ENCODE data around the gene NUAK2. TPM values are rescaled to one million over a fixed set of nuclear protein-coding genes. Genes with fewer than 3 reads are reported as not detected.

The NUAK2 gene
- total RNA-seq, 3 donors from 2014 or later (not counting 1 experiment from before 2014, with no cell fraction given) = 17.3 to 21.7 (median 21.5) TPM

GRCh38 chr1:205301842-205302588 lies 19.5 kb downstream of the NUAK2 start:
- H3K9me3 ChIP-seq (ENCODE audit: control insufficient read depth, insufficient read depth, low read length) = no peaks in the 10 kb centered on the region
- ATAC-seq = no peak
- no peak overlapping the region for H3K27ac ChIP-seq (ENCODE audit: low read length)
- H3K4me3 ChIP-seq (ENCODE audit: low read length) = no peak overlapping the region
- peaks cover 13% of the 10 kb centered on the region for H3K36me3 Mint-ChIP-seq
- H3K27ac Mint-ChIP-seq = no peak overlapping the region
- no peaks in the 10 kb centered on the region for H3K9me3 Mint-ChIP-seq
- peaks cover 15 to 30% of the 10 kb centered on the region in 2 donors for H3K4me1 Mint-ChIP-seq
- H3K27me3 Mint-ChIP-seq (ENCODE audit: low read depth in 2 of 2) = no peaks in the 10 kb centered on the region
- TF ChIP-seq CTCF (IDR thresholded peaks at IDR 0.05) = no peak
- peaks cover 59% of the 10 kb centered on the region for H3K36me3 ChIP-seq (ENCODE audit: control insufficient read depth, insufficient read depth, low read length)
- intact Hi-C loops (cut with micrococcal nuclease) = no loop called here
- 91% methylated on average over 5 of the region's 6 CpGs for WGBS (ENCODE audit: insufficient coverage)
- no peaks in the 10 kb centered on the region for H3K27me3 ChIP-seq (ENCODE audit: control insufficient read depth, insufficient read depth, low read length)
- H3K4me1 ChIP-seq (ENCODE audit: control insufficient read depth, insufficient read depth, low read length) = peaks cover 15% of the 10 kb centered on the region
- no peak for DNase-seq
- H3K4me3 Mint-ChIP-seq = no peak overlapping the region

GRCh38 chr1:205301205-205301821 lies 20.2 kb downstream of the NUAK2 start:
- Mint-ChIP-seq H3K27ac (peak overlapping the region in 1 of 2 donors; percentile 62), H3K27me3 (ENCODE audit: low read depth in 2 of 2) (no peaks in the 10 kb centered on the region), H3K36me3 (peaks cover 13% of the 10 kb centered on the region), H3K4me1 (peaks cover 19 to 33% of the 10 kb centered on the region in 2 donors), H3K4me3 (no peak overlapping the region), H3K9me3 (no peaks in the 10 kb centered on the region)
- Histone ChIP-seq H3K4me3 (ENCODE audit: low read length) (no peak overlapping the region), H3K4me1 (ENCODE audit: control insufficient read depth, insufficient read depth, low read length) (peaks cover 21% of the 10 kb centered on the region), H3K27me3 (ENCODE audit: control insufficient read depth, insufficient read depth, low read length) (no peaks in the 10 kb centered on the region), H3K27ac (ENCODE audit: low read length) (no peak overlapping the region), H3K9me3 (ENCODE audit: control insufficient read depth, insufficient read depth, low read length) (no peaks in the 10 kb centered on the region), H3K36me3 (ENCODE audit: control insufficient read depth, insufficient read depth, low read length) (peaks cover 52% of the 10 kb centered on the region)
- intact Hi-C loops (cut with micrococcal nuclease) = no loop called here
- WGBS (ENCODE audit: insufficient coverage) = 89% methylated on average over 12 of the region's 14 CpGs
- no peak for ATAC-seq
- TF ChIP-seq CTCF (IDR thresholded peaks at IDR 0.05) = no peak
- DNase-seq = no peak

- ATAC-seq = no peak
- Histone ChIP-seq H3K27me3 (ENCODE audit: control insufficient read depth, insufficient read depth, low read length) (no peaks in the 10 kb centered on the region), H3K9me3 (ENCODE audit: control insufficient read depth, insufficient read depth, low read length) (no peaks in the 10 kb centered on the region), H3K27ac (ENCODE audit: low read length) (no peak overlapping the region), H3K4me1 (ENCODE audit: control insufficient read depth, insufficient read depth, low read length) (peaks cover 31% of the 10 kb centered on the region), H3K36me3 (ENCODE audit: control insufficient read depth, insufficient read depth, low read length) (peaks cover 41% of the 10 kb centered on the region), H3K4me3 (ENCODE audit: low read length) (no peak overlapping the region)
- Mint-ChIP-seq H3K9me3 (no peaks in the 10 kb centered on the region), H3K4me1 (peaks cover 25 to 38% of the 10 kb centered on the region in 2 donors), H3K27me3 (ENCODE audit: low read depth in 2 of 2) (no peaks in the 10 kb centered on the region), H3K36me3 (peaks cover 8% of the 10 kb centered on the region), H3K27ac (peak overlapping the region in 1 of 2 donors; percentile 62), H3K4me3 (no peak overlapping the region)
- WGBS (ENCODE audit: insufficient coverage) = 78% methylated on average over 9 of the region's 9 CpGs
- TF ChIP-seq CTCF (IDR thresholded peaks at IDR 0.05) = no peak
- intact Hi-C loops (cut with micrococcal nuclease) = no loop called here
- no peak for DNase-seq
Measured at GRCh38 chr1:205300149-205300548, 21.4 kb downstream of the NUAK2 start.

All from natural killer cell (primary cell).